Lower leg skin (tissue), 3 donors: ENCODE measurements around the gene ST7.

Experiments used
- POLR2A ChIP-seq, 2 donors: fragments of 450-650 bp; IDR thresholded peaks; one replicate each; pipeline ENCODE4 v1.6.1; 2016 to 2017; ENCODE audit warnings: antibody characterized with exemption in 2 of 2, mild to moderate bottlenecking in 1 of 2, moderate library complexity in 1 of 2
- TF ChIP-seq, protein P1 (sequence below), 3 donors: fragments of 450-650 bp; IDR thresholded peaks; one replicate each; pipeline ENCODE4 v1.5.1; 2016; ENCODE audit warnings: antibody characterized with exemption in 3 of 3, mild to moderate bottlenecking in 3 of 3, moderate library complexity in 2 of 3

DNA sequence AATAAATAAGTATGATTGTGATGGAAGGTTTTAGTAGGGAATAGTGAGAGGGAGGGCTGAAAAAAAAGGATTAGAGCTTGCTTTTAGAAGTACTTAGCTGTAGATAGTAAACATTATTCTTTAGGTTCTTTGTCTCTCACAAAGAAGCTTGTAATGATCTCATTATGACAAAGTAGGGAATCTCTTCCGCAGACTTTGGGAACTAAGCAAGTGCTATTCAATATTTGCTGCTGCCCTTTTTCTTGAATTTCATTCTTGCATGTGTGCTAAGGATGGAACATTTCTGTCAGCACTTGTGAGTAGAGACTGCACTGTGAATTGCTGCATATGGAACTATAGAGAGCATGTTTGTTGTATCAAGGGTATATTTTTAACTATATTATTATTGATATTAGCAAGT, 173.4 kb downstream of the ST7 start:
- TF ChIP-seq, protein P1, sequence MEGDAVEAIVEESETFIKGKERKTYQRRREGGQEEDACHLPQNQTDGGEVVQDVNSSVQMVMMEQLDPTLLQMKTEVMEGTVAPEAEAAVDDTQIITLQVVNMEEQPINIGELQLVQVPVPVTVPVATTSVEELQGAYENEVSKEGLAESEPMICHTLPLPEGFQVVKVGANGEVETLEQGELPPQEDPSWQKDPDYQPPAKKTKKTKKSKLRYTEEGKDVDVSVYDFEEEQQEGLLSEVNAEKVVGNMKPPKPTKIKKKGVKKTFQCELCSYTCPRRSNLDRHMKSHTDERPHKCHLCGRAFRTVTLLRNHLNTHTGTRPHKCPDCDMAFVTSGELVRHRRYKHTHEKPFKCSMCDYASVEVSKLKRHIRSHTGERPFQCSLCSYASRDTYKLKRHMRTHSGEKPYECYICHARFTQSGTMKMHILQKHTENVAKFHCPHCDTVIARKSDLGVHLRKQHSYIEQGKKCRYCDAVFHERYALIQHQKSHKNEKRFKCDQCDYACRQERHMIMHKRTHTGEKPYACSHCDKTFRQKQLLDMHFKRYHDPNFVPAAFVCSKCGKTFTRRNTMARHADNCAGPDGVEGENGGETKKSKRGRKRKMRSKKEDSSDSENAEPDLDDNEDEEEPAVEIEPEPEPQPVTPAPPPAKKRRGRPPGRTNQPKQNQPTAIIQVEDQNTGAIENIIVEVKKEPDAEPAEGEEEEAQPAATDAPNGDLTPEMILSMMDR (IDR thresholded peaks at IDR 0.05), result no peak
- no peak for TF ChIP-seq POLR2A (IDR thresholded peaks at IDR 0.05)
